ENCODE measurements around the gene CRTC1. TPM values are rescaled to one million over a fixed set of nuclear protein-coding genes. Genes with fewer than 3 reads are reported as not detected.

The CRTC1 gene
- total RNA-seq, 4 donors from 2014 or later = 2.8 to 8.8 (median 3.7) TPM

DNA sequence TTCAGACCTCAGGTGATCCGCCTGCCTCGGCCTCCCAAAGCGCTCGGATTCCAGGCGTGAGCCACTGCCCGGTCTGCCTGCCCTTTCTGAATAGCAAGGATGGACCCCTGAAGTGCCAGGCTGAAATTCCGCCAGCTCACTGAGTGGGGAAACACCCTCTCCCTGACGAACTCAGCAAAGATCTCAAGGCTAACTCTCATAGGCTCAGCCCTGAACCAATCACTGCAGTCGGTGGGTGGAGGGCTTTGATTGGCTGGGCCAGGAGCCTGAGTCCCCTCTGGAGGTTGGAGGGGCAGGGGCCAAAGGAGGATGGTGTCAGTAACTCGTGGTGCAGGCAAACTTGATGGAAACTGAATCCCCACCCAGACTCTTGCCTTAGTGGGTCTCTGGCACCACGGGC, 118.9 kb downstream of the CRTC1 start:
- Histone ChIP-seq H3K9me3 (no peaks in the 10 kb centered on the region), H3K4me1 (no peaks in the 10 kb centered on the region), H3K27ac (no peak overlapping the region), H3K4me3 (no peak overlapping the region), H3K27me3 (peaks cover 0 to 17% (median 7%) of the 10 kb centered on the region in 3 donors), H3K36me3 (no peaks in the 10 kb centered on the region)
- intact Hi-C loops (cut with DNase I; ENCODE audit: low total_unique reads) = no loop called here
- in situ Hi-C loops (cut with MboI; ENCODE audit: low sequenced_read_pairs in 4 of 4) = no loop called here
- no peak for TF ChIP-seq POLR2A (IDR thresholded peaks at IDR 0.05)
- TF ChIP-seq, protein P1, sequence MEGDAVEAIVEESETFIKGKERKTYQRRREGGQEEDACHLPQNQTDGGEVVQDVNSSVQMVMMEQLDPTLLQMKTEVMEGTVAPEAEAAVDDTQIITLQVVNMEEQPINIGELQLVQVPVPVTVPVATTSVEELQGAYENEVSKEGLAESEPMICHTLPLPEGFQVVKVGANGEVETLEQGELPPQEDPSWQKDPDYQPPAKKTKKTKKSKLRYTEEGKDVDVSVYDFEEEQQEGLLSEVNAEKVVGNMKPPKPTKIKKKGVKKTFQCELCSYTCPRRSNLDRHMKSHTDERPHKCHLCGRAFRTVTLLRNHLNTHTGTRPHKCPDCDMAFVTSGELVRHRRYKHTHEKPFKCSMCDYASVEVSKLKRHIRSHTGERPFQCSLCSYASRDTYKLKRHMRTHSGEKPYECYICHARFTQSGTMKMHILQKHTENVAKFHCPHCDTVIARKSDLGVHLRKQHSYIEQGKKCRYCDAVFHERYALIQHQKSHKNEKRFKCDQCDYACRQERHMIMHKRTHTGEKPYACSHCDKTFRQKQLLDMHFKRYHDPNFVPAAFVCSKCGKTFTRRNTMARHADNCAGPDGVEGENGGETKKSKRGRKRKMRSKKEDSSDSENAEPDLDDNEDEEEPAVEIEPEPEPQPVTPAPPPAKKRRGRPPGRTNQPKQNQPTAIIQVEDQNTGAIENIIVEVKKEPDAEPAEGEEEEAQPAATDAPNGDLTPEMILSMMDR (IDR thresholded peaks at IDR 0.05 in 4 of 5, conservative IDR thresholded peaks at IDR 0.05 in 1 of 5) = no peak
- DNase-seq = no peak
- ATAC-seq = no peak

- intact Hi-C loops (cut with DNase I; ENCODE audit: low total_unique reads) (no loop called here), in situ Hi-C loops (cut with MboI; ENCODE audit: low sequenced_read_pairs in 4 of 4) (no loop called here)
- Histone ChIP-seq H3K36me3 (no peaks in the 10 kb centered on the region), H3K4me3 (no peak overlapping the region), H3K4me1 (peaks cover 0 to 1% of the 10 kb centered on the region in 2 donors), H3K9me3 (no peaks in the 10 kb centered on the region), H3K27ac (no peak overlapping the region), H3K27me3 (peaks cover 0 to 9% (median 0%) of the 10 kb centered on the region in 3 donors)
- ATAC-seq (no peak), DNase-seq (no peak)
- TF ChIP-seq, protein P1 (IDR thresholded peaks at IDR 0.05 in 4 of 5, conservative IDR thresholded peaks at IDR 0.05 in 1 of 5) = no peak
- no peak for TF ChIP-seq POLR2A (IDR thresholded peaks at IDR 0.05)
These were observed 120.2 kb downstream of the CRTC1 start for GRCh38 chr19:18803550-18804138.

DNA sequence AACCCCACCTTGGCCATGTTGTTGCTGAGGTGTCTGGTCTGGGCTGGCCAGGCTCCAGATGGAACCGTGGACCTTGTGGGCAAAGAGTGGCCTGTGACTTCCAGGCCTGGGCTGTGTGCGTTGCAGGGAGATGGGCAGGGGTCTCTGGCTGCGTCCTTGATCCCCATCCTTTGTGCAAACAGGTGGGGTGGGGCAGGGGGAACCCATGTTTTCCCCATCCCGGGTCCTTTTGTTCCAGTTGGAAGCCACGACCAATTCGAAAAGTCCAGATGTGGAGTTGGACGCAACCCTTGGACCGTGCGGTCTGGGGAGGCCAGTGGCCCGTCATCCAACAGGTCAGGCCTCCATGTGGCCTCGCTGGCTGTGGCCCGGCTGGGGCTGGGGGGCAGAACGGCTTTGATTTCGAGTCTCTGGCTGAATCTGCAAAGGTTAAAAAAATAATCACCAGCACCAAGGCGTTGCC, 120.7 kb downstream of the CRTC1 start:
- intact Hi-C loops (cut with DNase I; ENCODE audit: low total_unique reads) = no loop called here
- ATAC-seq (no peak), DNase-seq (no peak)
- Histone ChIP-seq H3K36me3 (no peaks in the 10 kb centered on the region), H3K4me1 (peaks cover 5 to 6% of the 10 kb centered on the region in 2 donors), H3K4me3 (no peak overlapping the region), H3K27ac (no peak overlapping the region), H3K27me3 (peaks cover 0 to 6% (median 0%) of the 10 kb centered on the region in 3 donors), H3K9me3 (no peaks in the 10 kb centered on the region)
- TF ChIP-seq, protein P1 (IDR thresholded peaks at IDR 0.05 in 4 of 5, conservative IDR thresholded peaks at IDR 0.05 in 1 of 5) = no peak
- no peak for TF ChIP-seq POLR2A (IDR thresholded peaks at IDR 0.05)
- in situ Hi-C loops (cut with MboI; ENCODE audit: low sequenced_read_pairs in 4 of 4) = no loop called here

DNA sequence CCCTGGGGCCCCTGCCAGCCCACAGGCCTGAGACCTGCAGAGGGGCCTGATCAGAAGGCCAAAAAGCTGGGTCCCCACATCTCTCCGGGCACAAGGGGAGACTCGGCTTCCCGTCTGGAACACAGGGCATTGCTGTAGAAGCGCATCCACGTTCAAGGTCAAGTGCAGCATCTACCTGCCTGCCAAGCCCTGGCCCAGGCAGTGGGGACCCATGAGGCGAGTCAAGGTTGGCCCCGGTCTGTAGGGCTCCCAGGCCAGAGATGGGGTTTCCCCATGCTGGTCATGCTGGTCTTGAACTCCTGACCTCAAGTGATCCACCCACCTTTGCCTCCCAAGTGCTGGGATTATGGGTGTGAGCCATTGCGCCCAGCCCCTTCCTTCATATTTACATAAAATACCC, 121.2 kb downstream of the CRTC1 start:
- H3K27me3 ChIP-seq = peaks cover 0 to 6% (median 0%) of the 10 kb centered on the region in 3 donors
- intact Hi-C loops (cut with DNase I; ENCODE audit: low total_unique reads) = no loop called here
- in situ Hi-C loops (cut with MboI; ENCODE audit: low sequenced_read_pairs in 4 of 4) = no loop called here

More for the DNA sequence above, 121.2 kb downstream of the CRTC1 start:
- TF ChIP-seq, protein P1 (IDR thresholded peaks at IDR 0.05 in 4 of 5, conservative IDR thresholded peaks at IDR 0.05 in 1 of 5) = no peak
- TF ChIP-seq POLR2A (IDR thresholded peaks at IDR 0.05) = no peak
- H3K4me1 ChIP-seq = peaks cover 10 to 11% of the 10 kb centered on the region in 2 donors
- ATAC-seq (no peak), DNase-seq (no peak)
- no peaks in the 10 kb centered on the region for H3K9me3 ChIP-seq
- no peak overlapping the region for H3K27ac ChIP-seq
- no peaks in the 10 kb centered on the region for H3K36me3 ChIP-seq
- no peak overlapping the region for H3K4me3 ChIP-seq
